Endothelial cell of umbilical vein (primary cell): ENCODE results near the gene ZNHIT3. TPM values are rescaled to one million over a fixed set of nuclear protein-coding genes. Genes with fewer than 3 reads are reported as not detected.
A peak's percentile ranks its signal among the peaks of the same experiment; 100 is the strongest.

Experiments
- BruUV-seq: library from RNA; stranded (reverse); fragments of 400-500 nt; replicated peaks from 2 replicates; lab custom pipeline; 2021; lab: Mats Ljungman, UMichigan
- CTCF ChIA-PET: fragments of 300-600, 350-600 bp; sonication (Branson Sonifier 250); formaldehyde crosslinking; loops from one replicate; lab custom pipeline; 2021; ENCODE audit warnings: antibody characterized with exemption, inconsistent platforms; lab: Charles Lee
- POLR2A ChIA-PET: fragments of 300-600, 350-600 bp; sonication (Branson Sonifier 250); formaldehyde crosslinking; loops from one replicate; lab custom pipeline; 2021; ENCODE audit warnings: antibody characterized with exemption, inconsistent platforms; lab: Charles Lee
- DNase-seq: peaks from one replicate; pipeline ENCODE4 v3.0.0-alpha.2; 2011; ENCODE audit warnings: low read depth, low spot score
- FAIRE-seq: peaks from 2 replicates; lab custom pipeline; 2011; peaks lifted over from hg19 to GRCh38; lab: Jason Lieb, UNC
- H2AFZ ChIP-seq: 2 replicates; pipeline ENCODE4 v1.6.0; 2012; ENCODE audit warnings: low read depth, low read length, control low read depth, inconsistent platforms
- H3K27ac ChIP-seq: 2 replicates; pipeline ENCODE4 v1.5.1; 2011; ENCODE audit warnings: low read depth, mild to moderate bottlenecking, control low read depth, low read length, moderate library complexity; ENCODE audit not compliant: insufficient read depth
- H3K27me3 ChIP-seq, 2 experiments: 2 replicates each; pipeline versions ENCODE4 v1.6.0 to v1.6.1; 2011; ENCODE audit warnings: low read length in 2 of 2, mixed read lengths in 1 of 2; ENCODE audit not compliant: control insufficient read depth in 2 of 2, insufficient read depth in 2 of 2
- H3K36me3 ChIP-seq, 2 experiments: 2 replicates in 1 of 2; 3 replicates in 1 of 2; pipeline ENCODE4 v1.5.1; 2011; ENCODE audit warnings: low read length in 2 of 2, mild to moderate bottlenecking in 1 of 2, moderate library complexity in 1 of 2; ENCODE audit not compliant: control insufficient read depth in 2 of 2, insufficient read depth in 2 of 2; ENCODE audit errors: extremely low read depth in 1 of 2
- H3K4me1 ChIP-seq: 3 replicates; pipeline ENCODE4 v1.5.1; 2011; ENCODE audit warnings: mild to moderate bottlenecking, low read length; ENCODE audit not compliant: control insufficient read depth, insufficient read depth; ENCODE audit errors: extremely low read depth
- H3K4me2 ChIP-seq: 2 replicates; pipeline ENCODE4 v1.6.1; 2011; ENCODE audit warnings: low read length, control low read depth, mixed read lengths; ENCODE audit not compliant: insufficient read depth
- H3K4me3 ChIP-seq, 3 experiments: fragments of 200-600 bp in 1 of 3; sonication (generic), shearing (Covaris generic) in 1 of 3; replicated peaks in 1 of 3; 2 replicates each; pipeline ENCODE4 v1.5.1; 2011 to 2016; ENCODE audit warnings: control low read depth in 3 of 3, low read length in 3 of 3, mild to moderate bottlenecking in 2 of 3, inconsistent platforms in 1 of 3, low read depth in 1 of 3, moderate library complexity in 1 of 3; ENCODE audit not compliant: insufficient read depth in 1 of 3
- H3K79me2 ChIP-seq: 2 replicates; pipeline ENCODE4 v1.6.0; 2012; ENCODE audit warnings: low read length, inconsistent platforms; ENCODE audit not compliant: control insufficient read depth, insufficient read depth
- H3K9ac ChIP-seq: replicated peaks from 2 replicates; pipeline ENCODE3; 2011; ENCODE audit warnings: low read length, control low read depth; ENCODE audit not compliant: insufficient read depth; ENCODE audit errors: extremely low read depth
- H3K9me1 ChIP-seq: replicated peaks from 3 replicates; pipeline ENCODE4 v1.6.0; 2011; ENCODE audit warnings: mild to moderate bottlenecking, low read length; ENCODE audit not compliant: control insufficient read depth, insufficient read depth; ENCODE audit errors: extremely low read depth
- H3K9me3 ChIP-seq: replicated peaks from 2 replicates; pipeline ENCODE4 v1.5.1; 2012; ENCODE audit warnings: low read length, inconsistent platforms; ENCODE audit not compliant: control insufficient read depth, insufficient read depth
- H4K20me1 ChIP-seq: replicated peaks from 2 replicates; pipeline ENCODE3; 2011; ENCODE audit warnings: mild to moderate bottlenecking, low read length; ENCODE audit not compliant: control insufficient read depth, insufficient read depth; ENCODE audit errors: extremely low read depth
- CTCF ChIP-seq, 2 donors: IDR thresholded peaks; 1 replicate in 1 of 2; 2 replicates in 1 of 2; pipeline ENCODE4 v1.5.1; 2011; ENCODE audit warnings: low read length in 2 of 2, mild to moderate bottlenecking in 2 of 2, moderate library complexity in 2 of 2, control low read depth in 1 of 2, inconsistent platforms in 1 of 2, low read depth in 1 of 2; ENCODE audit not compliant: insufficient read depth in 1 of 2; ENCODE audit errors: extremely low read depth in 1 of 2
- JUN ChIP-seq: IDR thresholded peaks from 2 replicates; pipeline ENCODE4 v1.6.1; 2011; ENCODE audit warnings: borderline replicate concordance, low read depth; ENCODE audit not compliant: insufficient read length, insufficient read depth
- dilution Hi-C: fragments of 300-500 bp; cut with MboI; formaldehyde crosslinking; loops from one replicate; pipeline ENCODE4 v1.15.0; 2019; ENCODE audit warnings: low sequenced_read_pairs; ENCODE audit not compliant: extremely low pct_ligation_motif_present
- intact Hi-C: fragments of 100-400 bp; cut with micrococcal nuclease; formaldehyde crosslinking; loops from one replicate; pipeline ENCODE4 v1.10.0; 2022
- polyA plus RNA-seq, 4 experiments: library from polyadenylated mRNA; depleted of rRNA in 3 of 4; stranded (reverse) in 3 of 4; unstranded in 1 of 4; fragments of >200 nt; gene quantifications; 2 replicates each; pipeline versions ENCODE4 v1.2.1 to v1.2.3, GENCODE V29; 2011 to 2012; ENCODE audit warnings: missing spikeins in 1 of 4
- total RNA-seq: library from RNA; stranded (reverse); gene quantifications from 2 replicates; pipeline ENCODE4 v1.2.3, GENCODE V29; 2021

ZNHIT3 gene
- total and polyA plus RNA-seq, 2 donors (not counting 3 experiments of a cell fraction or from before 2014, with no cell fraction given): 34.0 to 66.9 TPM

GRCh38 chr17:36533935-36534839, 47.7 kb downstream of the ZNHIT3 start:
- ChIA-PET POLR2A (interaction anchor here (1.0 kb wide), 1 partner anchor 11 kb away, joined by 6 read pairs; the partner anchor contains the start of gene GGNBP2), CTCF (interaction anchor here (0.6 to 4.3 kb wide), 8 partner anchors 11 to 68 kb away, joined by 3 to 31 read pairs (median 4); partner anchors contain the start of gene GGNBP2)
- H3K4me3 ChIP-seq: peak overlapping the region; percentile 59 to 84 (median 63)
- H3K9ac ChIP-seq: peak overlapping the region; percentile 94
- H3K79me2 ChIP-seq: peaks cover 6% of the 10 kb centered on the region
- dilution Hi-C loops: no loop called here
- H2AFZ ChIP-seq: peak overlapping the region; percentile 70
- intact Hi-C loops: loop anchor here (1.0 kb wide), 1 partner anchor 48 kb away; the partner anchor contains the start of gene ZNHIT3
- peaks cover 4 to 7% of the 10 kb centered on the region in 2 experiments for H3K36me3 ChIP-seq
- H3K9me1 ChIP-seq: no peaks in the 10 kb centered on the region
- BruUV-seq: no TSS peak
- no peak for TF ChIP-seq JUN
- TF ChIP-seq CTCF (IDR thresholded peaks at IDR 0.05; ENCODE audit: extremely low read depth in 1 of 2, insufficient read depth in 1 of 2, low read depth in 1 of 2, low read length in 2 of 2): peak; percentile 52 to 61
- H3K4me2 ChIP-seq: peak overlapping the region; percentile 86
- H3K27ac ChIP-seq: peak overlapping the region; percentile 84
- FAIRE-seq (no peak), DNase-seq (no peak)
- H3K4me1 ChIP-seq: peaks cover 14% of the 10 kb centered on the region
- no peaks in the 10 kb centered on the region for H3K9me3 ChIP-seq
- no peaks in the 10 kb centered on the region for H4K20me1 ChIP-seq
- H3K27me3 ChIP-seq: no peaks in the 10 kb centered on the region
